Transverse colon (tissue), 4 donors: ENCODE measurements around the gene SH2B3.

Experiments
- POLR2A ChIP-seq: fragments of 450-650 bp; IDR thresholded peaks from one replicate; pipeline ENCODE4 v1.6.1; 2016; ENCODE audit warnings: antibody characterized with exemption, mild to moderate bottlenecking, moderate library complexity
- POLR2AphosphoS5 ChIP-seq, 3 donors: sonication (generic); formaldehyde crosslinking; IDR thresholded peaks; one replicate each; pipeline ENCODE4 v1.6.1; 2016; ENCODE audit warnings: antibody characterized with exemption in 3 of 3
- TF ChIP-seq, protein P1 (sequence below), 5 experiments: fragments of 200-600 bp in 3 of 5; fragments of 450-650 bp in 2 of 5; sonication (generic) in 3 of 5; IDR thresholded peaks; 1 replicate in 2 of 5; 2 replicates in 3 of 5; pipeline ENCODE4 v1.5.1; 2016 to 2017; ENCODE audit warnings: antibody characterized with exemption in 5 of 5, inconsistent platforms in 3 of 5, mild to moderate bottlenecking in 2 of 5, moderate library complexity in 1 of 5

DNA sequence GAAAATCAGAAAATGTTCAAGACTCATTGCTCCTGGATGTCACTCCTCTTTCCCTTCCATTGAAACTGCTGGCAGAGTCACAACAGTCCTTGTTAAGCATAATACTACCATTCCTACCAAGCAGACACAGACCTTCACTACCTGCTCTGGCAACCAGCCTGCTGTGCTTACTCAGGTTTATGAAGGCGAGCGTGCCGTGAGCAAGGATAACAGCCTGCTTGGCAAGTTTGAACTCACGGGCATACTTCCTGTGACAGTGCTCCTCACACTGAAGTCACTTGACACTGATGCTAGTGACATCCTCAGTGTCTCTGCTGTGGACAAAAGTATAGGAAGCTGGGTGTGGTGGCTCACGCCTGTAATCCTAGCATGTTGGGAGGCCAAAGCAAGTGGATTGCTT, 21.1 kb upstream of the SH2B3 start:
- TF ChIP-seq, protein P1, sequence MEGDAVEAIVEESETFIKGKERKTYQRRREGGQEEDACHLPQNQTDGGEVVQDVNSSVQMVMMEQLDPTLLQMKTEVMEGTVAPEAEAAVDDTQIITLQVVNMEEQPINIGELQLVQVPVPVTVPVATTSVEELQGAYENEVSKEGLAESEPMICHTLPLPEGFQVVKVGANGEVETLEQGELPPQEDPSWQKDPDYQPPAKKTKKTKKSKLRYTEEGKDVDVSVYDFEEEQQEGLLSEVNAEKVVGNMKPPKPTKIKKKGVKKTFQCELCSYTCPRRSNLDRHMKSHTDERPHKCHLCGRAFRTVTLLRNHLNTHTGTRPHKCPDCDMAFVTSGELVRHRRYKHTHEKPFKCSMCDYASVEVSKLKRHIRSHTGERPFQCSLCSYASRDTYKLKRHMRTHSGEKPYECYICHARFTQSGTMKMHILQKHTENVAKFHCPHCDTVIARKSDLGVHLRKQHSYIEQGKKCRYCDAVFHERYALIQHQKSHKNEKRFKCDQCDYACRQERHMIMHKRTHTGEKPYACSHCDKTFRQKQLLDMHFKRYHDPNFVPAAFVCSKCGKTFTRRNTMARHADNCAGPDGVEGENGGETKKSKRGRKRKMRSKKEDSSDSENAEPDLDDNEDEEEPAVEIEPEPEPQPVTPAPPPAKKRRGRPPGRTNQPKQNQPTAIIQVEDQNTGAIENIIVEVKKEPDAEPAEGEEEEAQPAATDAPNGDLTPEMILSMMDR (IDR thresholded peaks at IDR 0.05) = no peak
- no peak for TF ChIP-seq POLR2A
- no peak for TF ChIP-seq POLR2AphosphoS5 (IDR thresholded peaks at IDR 0.05)
